GM12878 (cell line): ENCODE measurements around the gene TDRKH. TPM values are rescaled to one million over a fixed set of nuclear protein-coding genes. Genes with fewer than 3 reads are reported as not detected.
A peak's percentile ranks its signal among the peaks of the same experiment; 100 is the strongest.

Experiments
- ATAC-seq: fragments of 200-7000 bp; cut with Tn5 transposase; 3 replicates; pipeline ENCODE4 v1.9.1; 2020; ENCODE audit warnings: mild to moderate bottlenecking, moderate library complexity
- BruUV-seq: library from RNA; stranded (reverse); fragments of 400-500 nt; replicated peaks from 2 replicates; lab custom pipeline; 2021; lab: Mats Ljungman, UMichigan
- CTCF ChIA-PET: fragments of 300-600 bp; sonication (Branson Sonifier 250); formaldehyde crosslinking; extraction: SDS; loops from one replicate; lab custom pipeline; 2021; ENCODE audit warnings: inconsistent platforms; lab: Yijun Ruan, JAX
- POLR2A ChIA-PET: fragments of 350-600 bp; formaldehyde crosslinking; extraction: SDS; loops from one replicate; lab custom pipeline; 2021; ENCODE audit warnings: inconsistent platforms; lab: Charles Lee
- RAD21 ChIA-PET: fragments of 300-600 bp; sonication (Branson Sonifier 250); formaldehyde crosslinking; loops from one replicate; lab custom pipeline; 2023; ENCODE audit warnings: antibody characterized with exemption; ENCODE audit not compliant: unreplicated experiment; lab: Charles Lee
- SMC1A ChIA-PET: fragments of 300-600 bp; sonication (Branson Sonifier 250); formaldehyde crosslinking; loops from one replicate; lab custom pipeline; 2023; ENCODE audit not compliant: unreplicated experiment, uncharacterized antibody; lab: Charles Lee
- DNase-seq: peaks from one replicate; pipeline ENCODE4 v3.0.0-alpha.2; 2011; ENCODE audit warnings: low read depth, low spot score
- FAIRE-seq: peaks from 3 replicates; lab custom pipeline; 2011; peaks lifted over from hg19 to GRCh38; lab: Jason Lieb, UNC
- H2AFZ ChIP-seq: 2 replicates; pipeline ENCODE4 v1.6.0; 2011; ENCODE audit warnings: low read depth, low read length, control low read depth; ENCODE audit not compliant: control insufficient read depth
- H3K27ac ChIP-seq: 2 replicates; pipeline ENCODE4 v1.5.1; 2011; ENCODE audit warnings: control low read depth; ENCODE audit not compliant: control insufficient read depth, insufficient read depth
- H3K27me3 ChIP-seq, 2 experiments: replicated peaks in 1 of 2; 2 replicates each; pipeline versions ENCODE4 v1.6.0 to v1.6.1; 2011; ENCODE audit warnings: low read length in 1 of 2; ENCODE audit not compliant: control insufficient read depth in 2 of 2, insufficient read depth in 2 of 2
- H3K36me3 ChIP-seq, 2 experiments: 2 replicates each; pipeline ENCODE4 v1.5.1; 2011; ENCODE audit warnings: low read length in 1 of 2; ENCODE audit not compliant: control insufficient read depth in 2 of 2, insufficient read depth in 2 of 2
- H3K4me1 ChIP-seq: 2 replicates; pipeline ENCODE4 v1.6.1; 2011; ENCODE audit warnings: mild to moderate bottlenecking, low read length, moderate library complexity, mixed read lengths; ENCODE audit not compliant: control insufficient read depth, insufficient read depth
- H3K4me2 ChIP-seq: 2 replicates; pipeline ENCODE4 v1.6.0; 2011; ENCODE audit warnings: control low read depth; ENCODE audit not compliant: control insufficient read depth, insufficient read depth
- H3K4me3 ChIP-seq: fragments of 200-600 bp; sonication (generic); 2 replicates; pipeline ENCODE4 v1.5.1; 2016
- H3K79me2 ChIP-seq: 2 replicates; pipeline ENCODE4 v1.6.0; 2011; ENCODE audit warnings: low read length; ENCODE audit not compliant: control insufficient read depth, insufficient read depth
- H3K9ac ChIP-seq: 2 replicates; pipeline ENCODE4 v1.8.0; 2011; ENCODE audit warnings: low read length, control low read depth, mixed read lengths; ENCODE audit not compliant: control insufficient read depth, insufficient read depth
- H3K9me3 ChIP-seq: replicated peaks from 3 replicates; pipeline ENCODE4 v1.5.1; 2011; ENCODE audit warnings: mild to moderate bottlenecking, low read length; ENCODE audit not compliant: control insufficient read depth, insufficient read depth
- H4K20me1 ChIP-seq: 2 replicates; pipeline ENCODE4 v1.6.0; 2011; ENCODE audit not compliant: control insufficient read depth, insufficient read depth
- ATF7 ChIP-seq: fragments of 450-650 bp; IDR thresholded peaks from 2 replicates; pipeline ENCODE4 v1.6.1; 2016; ENCODE audit warnings: low read depth, mild to moderate bottlenecking
- BCL11A ChIP-seq: IDR thresholded peaks from 2 replicates; pipeline ENCODE4 v1.6.1; 2011; ENCODE audit warnings: low read depth, low read length
- BCLAF1 ChIP-seq: fragments of 450-650 bp; IDR thresholded peaks from 2 replicates; pipeline ENCODE4 v1.6.1; 2017; ENCODE audit warnings: antibody characterized with exemption, mild to moderate bottlenecking, moderate library complexity
- LARP7 ChIP-seq: fragments of 450-650 bp; IDR thresholded peaks from 2 replicates; pipeline ENCODE4 v1.6.1; 2017; ENCODE audit warnings: mild to moderate bottlenecking
- MEF2B ChIP-seq: fragments of 450-650 bp; IDR thresholded peaks from 2 replicates; pipeline ENCODE4 v1.6.1; 2018; ENCODE audit warnings: mild to moderate bottlenecking, moderate library complexity; ENCODE audit not compliant: partially characterized antibody, poor library complexity, severe bottlenecking
- NRF1 ChIP-seq: conservative IDR thresholded peaks from 2 replicates; pipeline ENCODE4 v1.6.1; 2011; ENCODE audit warnings: mild to moderate bottlenecking, low read depth, low read length, improper control_type of control experiment
- SMARCA5 ChIP-seq: fragments of 450-650 bp; IDR thresholded peaks from 2 replicates; pipeline ENCODE4 v1.6.1; 2017; ENCODE audit warnings: mild to moderate bottlenecking
- WGBS: methylation state at CpG from one replicate; pipeline ENCODE4 v1.1.6; 2016; ENCODE audit warnings: low lambda C conversion rate; ENCODE audit not compliant: insufficient replicate concordance, insufficient coverage; ENCODE audit errors: missing lambda C conversion rate; 5-methylcytosine and 5-hydroxymethylcytosine counted together
- in situ Hi-C: fragments of 300-500 bp; cut with MboI; formaldehyde crosslinking; loops from 9 replicates; pipeline ENCODE4 v1.14.3; 2018; ENCODE audit warnings: mixed read lengths
- intact Hi-C: fragments of 100-400 bp; cut with micrococcal nuclease; formaldehyde crosslinking; loops from one replicate; pipeline ENCODE4 v1.14.2; 2022; ENCODE audit not compliant: unreplicated experiment
- polyA plus RNA-seq, 11 experiments: library from polyadenylated mRNA; depleted of rRNA in 4 of 11; unstranded in 6 of 11; stranded (reverse) in 5 of 11; fragments of >200 nt; fragmentation: Nextera tagmentation in 4 of 11; fragmentation: Illumina TruSeq in 1 of 11; extraction: Ambion mirVana in 4 of 11; extraction: Trizol in 1 of 11; gene quantifications; 1 replicate in 1 of 11; 2 replicates in 10 of 11; pipeline versions ENCODE4 v1.2.1 to v1.2.3, GENCODE V29; 2011 to 2016; ENCODE audit warnings: inconsistent platforms in 2 of 11, missing spikeins in 2 of 11, low read depth in 1 of 11
- total RNA-seq, 4 experiments: library from RNA; depleted of rRNA in 3 of 4; stranded (reverse); fragments of >200 nt in 3 of 4; fragmentation: Illumina TruSeq in 1 of 4; extraction: Trizol in 1 of 4; gene quantifications; 2 replicates each; pipeline versions ENCODE4 v1.2.1 to v1.2.3, GENCODE V29; 2013 to 2021
- TF ChIP-seq, protein P1 (sequence below): fragments of 450-650 bp; formaldehyde crosslinking; IDR thresholded peaks from 2 replicates; pipeline ENCODE4 v1.5.0; 2022; ENCODE audit warnings: mild to moderate bottlenecking, missing genetic modification characterization
- TF ChIP-seq, protein P2 (sequence below): fragments of 450-650 bp; IDR thresholded peaks from 2 replicates; pipeline ENCODE4 v1.6.1; 2017; ENCODE audit warnings: mild to moderate bottlenecking, moderate library complexity

TDRKH gene
- total and polyA plus RNA-seq, 10 of the 15 experiments (the other 5 are each of a cell fraction or from before 2014, with no cell fraction given): 1.3 to 8.4 (median 2.9) TPM

DNA sequence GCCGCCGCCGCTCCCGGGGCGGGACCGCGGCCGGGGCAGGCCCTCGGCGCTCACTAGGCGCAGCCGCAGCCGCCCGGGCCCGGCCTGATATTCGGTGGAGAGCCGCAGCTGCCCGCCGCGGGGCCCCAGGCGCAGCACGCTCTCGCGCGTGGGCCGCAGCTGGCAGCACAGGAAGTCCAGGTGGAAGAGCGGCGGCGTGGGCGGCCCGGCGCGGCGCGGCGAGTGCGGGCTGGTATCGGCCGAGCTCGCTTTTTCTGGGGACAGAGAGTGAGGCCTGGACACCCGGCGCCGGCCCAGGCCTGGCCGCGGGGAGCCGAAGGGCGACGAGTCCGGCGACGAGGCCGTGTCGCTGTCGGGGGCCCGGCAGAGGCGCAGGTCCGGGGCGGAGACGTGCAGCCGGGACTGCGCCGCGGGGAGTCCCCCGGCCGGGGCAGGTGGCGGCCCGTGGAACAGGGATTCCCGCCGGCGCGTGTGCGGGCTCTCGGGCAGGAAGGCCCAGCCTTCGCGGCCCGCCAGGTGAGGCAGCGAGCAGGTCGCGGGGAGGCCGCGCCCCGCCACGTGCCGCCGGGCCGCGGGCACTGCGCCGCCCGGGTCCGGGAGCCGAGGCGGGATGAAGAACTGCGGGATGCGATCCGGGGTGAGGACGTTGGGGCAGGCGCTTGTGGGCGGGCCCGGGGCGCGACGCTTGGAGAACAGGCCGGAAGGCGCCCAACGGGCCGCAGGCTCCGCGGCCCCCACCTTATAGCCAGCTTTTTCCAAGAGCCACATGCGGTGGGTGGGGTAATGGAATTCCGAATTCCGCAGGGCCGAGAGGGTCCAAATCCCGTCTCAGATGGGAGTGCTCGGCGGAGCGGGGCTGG is 48.2 kb upstream of the TDRKH start:
- ChIA-PET SMC1A (interaction anchor here (1.2 to 2.1 kb wide), 2 partner anchors 44 to 394 kb away, joined by 3 to 8 read pairs; no protein-coding TSS in a partner anchor), RAD21 (interaction anchor here (1.0 to 1.2 kb wide), 2 partner anchors 8 to 20 kb away, joined by 3 to 4 read pairs; no protein-coding TSS in a partner anchor), POLR2A (interaction anchor here (0.6 to 1.9 kb wide), 3 partner anchors 71 to 490 kb away, joined by 3 to 6 read pairs (median 6); partner anchors contain the start of genes RIIAD1 and THEM4), CTCF (interaction anchor here (0.7 to 1.4 kb wide), 4 partner anchors 7 to 649 kb away, joined by 3 read pairs; partner anchors contain the start of gene VPS72)
- Histone ChIP-seq H3K9ac (peak overlapping the region; percentile 6; the same call in 1 of the 2 replicates), H3K4me2 (peak overlapping the region; percentile 80), H3K4me3 (peak overlapping the region; percentile 42), H3K27ac (no peak overlapping the region), H3K79me2 (no peaks in the 10 kb centered on the region), H2AFZ (peak overlapping the region; percentile 46), H3K36me3 (no peaks in the 10 kb centered on the region), H4K20me1 (peaks cover 5% of the 10 kb centered on the region; the same call in 1 of the 2 replicates), H3K4me1 (peaks cover 10% of the 10 kb centered on the region; the same call in 1 of the 2 replicates), H3K9me3 (no peaks in the 10 kb centered on the region), H3K27me3 (peaks cover 0 to 8% of the 10 kb centered on the region in 2 experiments)
- intact Hi-C loops: loop anchor here (5.0 to 10.0 kb wide), 2 partner anchors 124 to 146 kb away; partner anchors contain the start of gene CELF3
- BruUV-seq: no TSS peak
- FAIRE-seq (no peak), ATAC-seq (peak; percentile 17), DNase-seq (no peak)
- in situ Hi-C loops: loop anchor here (5.0 to 10.0 kb wide), 3 partner anchors 246 to 544 kb away; no protein-coding TSS in a partner anchor
- WGBS: 4% methylated on average over 88 of the region's 117 CpGs
- TF ChIP-seq BCLAF1 (0 out of 2 replicates have a peak, but pooled peaks have one; percentile 27), SMARCA5 (0 out of 2 replicates have a peak, but pooled peaks have one; percentile 30), MEF2B (no peak), NRF1 (no peak), ATF7 (no peak), LARP7 (peak; percentile 56), BCL11A (no peak)
- TF ChIP-seq, protein P1, sequence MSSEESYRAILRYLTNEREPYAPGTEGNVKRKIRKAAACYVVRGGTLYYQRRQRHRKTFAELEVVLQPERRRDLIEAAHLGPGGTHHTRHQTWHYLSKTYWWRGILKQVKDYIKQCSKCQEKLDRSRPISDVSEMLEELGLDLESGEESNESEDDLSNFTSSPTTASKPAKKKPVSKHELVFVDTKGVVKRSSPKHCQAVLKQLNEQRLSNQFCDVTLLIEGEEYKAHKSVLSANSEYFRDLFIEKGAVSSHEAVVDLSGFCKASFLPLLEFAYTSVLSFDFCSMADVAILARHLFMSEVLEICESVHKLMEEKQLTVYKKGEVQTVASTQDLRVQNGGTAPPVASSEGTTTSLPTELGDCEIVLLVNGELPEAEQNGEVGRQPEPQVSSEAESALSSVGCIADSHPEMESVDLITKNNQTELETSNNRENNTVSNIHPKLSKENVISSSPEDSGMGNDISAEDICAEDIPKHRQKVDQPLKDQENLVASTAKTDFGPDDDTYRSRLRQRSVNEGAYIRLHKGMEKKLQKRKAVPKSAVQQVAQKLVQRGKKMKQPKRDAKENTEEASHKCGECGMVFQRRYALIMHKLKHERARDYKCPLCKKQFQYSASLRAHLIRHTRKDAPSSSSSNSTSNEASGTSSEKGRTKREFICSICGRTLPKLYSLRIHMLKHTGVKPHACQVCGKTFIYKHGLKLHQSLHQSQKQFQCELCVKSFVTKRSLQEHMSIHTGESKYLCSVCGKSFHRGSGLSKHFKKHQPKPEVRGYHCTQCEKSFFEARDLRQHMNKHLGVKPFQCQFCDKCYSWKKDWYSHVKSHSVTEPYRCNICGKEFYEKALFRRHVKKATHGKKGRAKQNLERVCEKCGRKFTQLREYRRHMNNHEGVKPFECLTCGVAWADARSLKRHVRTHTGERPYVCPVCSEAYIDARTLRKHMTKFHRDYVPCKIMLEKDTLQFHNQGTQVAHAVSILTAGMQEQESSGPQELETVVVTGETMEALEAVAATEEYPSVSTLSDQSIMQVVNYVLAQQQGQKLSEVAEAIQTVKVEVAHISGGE: no peak
- TF ChIP-seq, protein P2, sequence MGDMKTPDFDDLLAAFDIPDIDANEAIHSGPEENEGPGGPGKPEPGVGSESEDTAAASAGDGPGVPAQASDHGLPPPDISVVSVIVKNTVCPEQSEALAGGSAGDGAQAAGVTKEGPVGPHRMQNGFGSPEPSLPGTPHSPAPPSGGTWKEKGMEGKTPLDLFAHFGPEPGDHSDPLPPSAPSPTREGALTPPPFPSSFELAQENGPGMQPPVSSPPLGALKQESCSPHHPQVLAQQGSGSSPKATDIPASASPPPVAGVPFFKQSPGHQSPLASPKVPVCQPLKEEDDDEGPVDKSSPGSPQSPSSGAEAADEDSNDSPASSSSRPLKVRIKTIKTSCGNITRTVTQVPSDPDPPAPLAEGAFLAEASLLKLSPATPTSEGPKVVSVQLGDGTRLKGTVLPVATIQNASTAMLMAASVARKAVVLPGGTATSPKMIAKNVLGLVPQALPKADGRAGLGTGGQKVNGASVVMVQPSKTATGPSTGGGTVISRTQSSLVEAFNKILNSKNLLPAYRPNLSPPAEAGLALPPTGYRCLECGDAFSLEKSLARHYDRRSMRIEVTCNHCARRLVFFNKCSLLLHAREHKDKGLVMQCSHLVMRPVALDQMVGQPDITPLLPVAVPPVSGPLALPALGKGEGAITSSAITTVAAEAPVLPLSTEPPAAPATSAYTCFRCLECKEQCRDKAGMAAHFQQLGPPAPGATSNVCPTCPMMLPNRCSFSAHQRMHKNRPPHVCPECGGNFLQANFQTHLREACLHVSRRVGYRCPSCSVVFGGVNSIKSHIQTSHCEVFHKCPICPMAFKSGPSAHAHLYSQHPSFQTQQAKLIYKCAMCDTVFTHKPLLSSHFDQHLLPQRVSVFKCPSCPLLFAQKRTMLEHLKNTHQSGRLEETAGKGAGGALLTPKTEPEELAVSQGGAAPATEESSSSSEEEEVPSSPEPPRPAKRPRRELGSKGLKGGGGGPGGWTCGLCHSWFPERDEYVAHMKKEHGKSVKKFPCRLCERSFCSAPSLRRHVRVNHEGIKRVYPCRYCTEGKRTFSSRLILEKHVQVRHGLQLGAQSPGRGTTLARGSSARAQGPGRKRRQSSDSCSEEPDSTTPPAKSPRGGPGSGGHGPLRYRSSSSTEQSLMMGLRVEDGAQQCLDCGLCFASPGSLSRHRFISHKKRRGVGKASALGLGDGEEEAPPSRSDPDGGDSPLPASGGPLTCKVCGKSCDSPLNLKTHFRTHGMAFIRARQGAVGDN: peak; percentile 88
